AG04449 (cell line): ENCODE data around the gene LRP1B.

ENCODE experiments used
- CTCF ChIA-PET: fragments of 350-600 bp; formaldehyde crosslinking; extraction: SDS; loops from one replicate; lab custom pipeline; 2021; ENCODE audit warnings: antibody characterized with exemption; lab: Yijun Ruan, JAX
- POLR2A ChIA-PET: fragments of 400-600, 350-600 bp; formaldehyde crosslinking; extraction: SDS; loops from one replicate; lab custom pipeline; 2020; ENCODE audit warnings: antibody characterized with exemption, inconsistent platforms; lab: Yijun Ruan, JAX
- DNase-seq: peaks from one replicate; pipeline ENCODE4 v3.0.0-alpha.2; 2010; ENCODE audit warnings: low read depth, low spot score
- H3K4me3 ChIP-seq: 2 replicates; pipeline ENCODE4 v1.5.1; 2011; ENCODE audit warnings: low read depth, mild to moderate bottlenecking, control low read depth, low read length
- TF ChIP-seq, protein P1 (sequence below): IDR thresholded peaks from one replicate; pipeline ENCODE4 v1.5.1; 2011; ENCODE audit warnings: mild to moderate bottlenecking, moderate library complexity, low read length, control low read depth, inconsistent platforms; ENCODE audit not compliant: insufficient read depth; ENCODE audit errors: missing control alignments

The LRP1B gene

GRCh38 chr2:141513853-141514252 is 617.0 kb downstream of the LRP1B start:
- TF ChIP-seq, protein P1, sequence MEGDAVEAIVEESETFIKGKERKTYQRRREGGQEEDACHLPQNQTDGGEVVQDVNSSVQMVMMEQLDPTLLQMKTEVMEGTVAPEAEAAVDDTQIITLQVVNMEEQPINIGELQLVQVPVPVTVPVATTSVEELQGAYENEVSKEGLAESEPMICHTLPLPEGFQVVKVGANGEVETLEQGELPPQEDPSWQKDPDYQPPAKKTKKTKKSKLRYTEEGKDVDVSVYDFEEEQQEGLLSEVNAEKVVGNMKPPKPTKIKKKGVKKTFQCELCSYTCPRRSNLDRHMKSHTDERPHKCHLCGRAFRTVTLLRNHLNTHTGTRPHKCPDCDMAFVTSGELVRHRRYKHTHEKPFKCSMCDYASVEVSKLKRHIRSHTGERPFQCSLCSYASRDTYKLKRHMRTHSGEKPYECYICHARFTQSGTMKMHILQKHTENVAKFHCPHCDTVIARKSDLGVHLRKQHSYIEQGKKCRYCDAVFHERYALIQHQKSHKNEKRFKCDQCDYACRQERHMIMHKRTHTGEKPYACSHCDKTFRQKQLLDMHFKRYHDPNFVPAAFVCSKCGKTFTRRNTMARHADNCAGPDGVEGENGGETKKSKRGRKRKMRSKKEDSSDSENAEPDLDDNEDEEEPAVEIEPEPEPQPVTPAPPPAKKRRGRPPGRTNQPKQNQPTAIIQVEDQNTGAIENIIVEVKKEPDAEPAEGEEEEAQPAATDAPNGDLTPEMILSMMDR, result no peak
- ChIA-PET POLR2A (no interaction called here), CTCF (no interaction called here)
- no peak for DNase-seq
- no peak overlapping the region for H3K4me3 ChIP-seq

GRCh38 chr2:141508806-141509595 is 621.8 kb downstream of the LRP1B start:
- no peak overlapping the region for H3K4me3 ChIP-seq
- ChIA-PET CTCF (no interaction called here), POLR2A (no interaction called here)
- no peak for DNase-seq
- TF ChIP-seq, protein P1, result no peak

DNA sequence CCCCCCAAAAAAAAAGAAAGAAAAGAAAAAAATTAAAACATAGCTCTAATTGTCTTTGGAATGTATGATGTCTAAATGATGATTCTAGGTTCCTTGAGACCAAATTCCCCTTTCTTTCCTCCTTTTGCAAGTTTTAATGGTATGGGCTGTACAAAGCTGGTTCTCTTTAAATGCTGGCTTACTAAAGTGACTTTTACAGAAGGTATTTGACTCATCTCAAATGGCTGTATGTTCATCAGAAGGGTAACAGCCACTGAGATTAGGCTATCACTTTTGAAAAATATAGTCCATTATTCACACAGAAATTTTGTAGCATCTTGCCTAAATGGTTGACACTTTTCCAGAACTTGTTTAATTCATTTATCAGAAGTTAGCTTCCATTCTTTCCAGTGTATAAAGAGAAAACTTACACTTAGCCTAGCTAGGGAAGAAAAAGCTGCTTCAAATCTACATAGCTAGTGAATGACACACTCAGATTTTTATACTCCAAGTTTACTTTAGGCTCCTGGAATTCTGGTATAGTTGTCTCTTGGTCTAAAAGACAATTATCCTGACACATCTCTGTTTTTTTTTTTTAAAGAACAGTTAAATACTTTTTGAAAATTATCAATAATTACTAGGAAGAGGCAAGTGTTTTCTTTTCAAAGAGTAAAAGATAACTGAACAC is 622.6 kb downstream of the LRP1B start:
- ChIA-PET POLR2A (no interaction called here), CTCF (no interaction called here)
- no peak for DNase-seq
- TF ChIP-seq, protein P1, result no peak
- no peak overlapping the region for H3K4me3 ChIP-seq

DNA sequence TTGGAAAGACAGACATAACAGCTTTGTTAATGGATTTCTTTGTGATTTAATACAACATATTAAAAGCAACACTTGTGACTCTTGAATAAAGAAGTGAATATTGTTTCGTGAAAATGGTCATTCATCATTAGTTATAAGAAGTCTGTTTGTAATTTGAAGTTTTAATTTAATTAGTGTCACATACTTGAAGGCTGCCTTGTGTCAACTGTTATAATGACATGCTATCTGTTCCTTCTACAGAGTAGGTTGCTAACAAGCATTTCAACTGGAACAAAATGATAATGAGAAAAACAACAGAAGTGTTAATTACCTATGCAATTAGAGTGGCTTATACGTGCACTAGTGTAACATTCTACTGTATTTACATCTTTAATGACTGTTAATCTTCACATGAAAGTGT is 624.7 kb downstream of the LRP1B start:
- DNase-seq, result no peak
- ChIA-PET POLR2A (no interaction called here), CTCF (no interaction called here)
- TF ChIP-seq, protein P1, result no peak
- no peak overlapping the region for H3K4me3 ChIP-seq

- TF ChIP-seq, protein P1, result no peak
- no peak overlapping the region for H3K4me3 ChIP-seq
- CTCF ChIA-PET, result no interaction called here
- DNase-seq, result no peak
- POLR2A ChIA-PET, result no interaction called here
Measured at GRCh38 chr2:141501752-141502151, 629.1 kb downstream of the LRP1B start.

DNA sequence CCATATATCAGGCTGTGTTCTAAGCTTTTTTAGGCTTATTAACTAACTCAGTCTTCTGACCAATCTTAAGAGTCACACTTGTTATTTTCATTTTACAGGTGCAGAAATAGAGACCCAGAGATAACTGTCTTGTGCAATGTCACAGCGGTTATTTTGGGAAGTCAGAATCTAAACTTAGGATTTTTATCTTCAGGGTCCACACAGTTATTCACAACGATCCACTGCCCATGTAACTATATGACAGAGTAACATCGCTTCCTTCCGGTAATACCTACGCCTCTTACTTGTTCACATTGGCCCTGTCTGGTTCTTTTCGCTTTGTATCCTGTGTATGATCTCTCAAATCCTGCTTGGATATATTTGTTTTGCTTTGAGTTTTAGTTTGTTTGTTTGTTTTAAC is 631.7 kb downstream of the LRP1B start:
- ChIA-PET POLR2A (no interaction called here), CTCF (no interaction called here)

More for the DNA sequence above, 631.7 kb downstream of the LRP1B start:
- TF ChIP-seq, protein P1, result no peak
- no peak for DNase-seq
- H3K4me3 ChIP-seq, result no peak overlapping the region
